CD4-positive, alpha-beta T cell treated with Interleukin-2 at 100 ng/mL for 4 hours (primary cell): Measurements from ENCODE around the gene SPECC1L.
A peak's percentile ranks its signal among the peaks of the same experiment; 100 is the strongest.
"Not testable (repeated sequence)": the region's sequence is repeated elsewhere in the genome, so short reads cannot be mapped to it uniquely, and the experiment has no call there.

Experiments used
- DNase-seq: peaks from one replicate; pipeline ENCODE4 v3.0.0-alpha.2; 2020; ENCODE audit warnings: low spot score

The SPECC1L gene

DNA sequence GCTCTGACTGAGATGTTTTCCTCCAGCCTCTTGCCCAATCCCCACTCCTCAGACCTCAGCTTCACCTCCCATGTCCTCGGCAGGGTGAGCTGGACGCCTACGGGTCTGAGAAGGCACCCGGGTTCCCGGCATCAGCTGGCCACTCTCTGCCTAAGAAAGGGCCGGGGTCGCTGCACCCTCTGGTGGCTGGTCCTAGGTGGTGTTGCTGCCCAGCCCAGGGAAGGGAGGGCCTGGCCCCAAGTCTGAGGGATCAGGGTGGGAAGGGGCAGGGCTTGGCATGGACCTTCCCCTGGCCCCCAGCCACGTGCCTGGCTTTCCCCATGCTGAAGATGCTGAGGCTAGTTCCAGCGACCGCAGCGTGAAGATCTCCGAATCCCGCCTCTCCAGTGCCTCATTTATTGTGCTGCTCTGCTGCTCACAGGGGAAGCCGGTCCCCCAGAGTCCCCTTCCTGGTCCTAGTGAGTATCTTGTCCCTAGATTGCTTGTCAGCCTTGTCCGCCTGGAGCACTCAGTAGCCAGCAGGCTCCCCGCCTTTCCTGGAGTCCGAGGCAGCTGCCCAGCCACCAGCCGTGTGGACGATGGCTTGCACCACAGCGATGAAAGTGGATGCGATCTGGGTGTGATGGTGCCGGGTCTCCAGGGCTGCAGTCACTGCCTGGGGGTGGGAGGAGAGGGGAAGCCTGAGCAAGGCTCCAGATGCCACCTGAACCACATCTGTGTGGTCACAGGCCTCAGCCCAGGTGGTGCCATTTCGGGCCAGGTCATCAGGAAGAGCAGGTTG, 22.9 kb upstream of the SPECC1L start:
- DNase-seq, result peak; percentile 20

DNA sequence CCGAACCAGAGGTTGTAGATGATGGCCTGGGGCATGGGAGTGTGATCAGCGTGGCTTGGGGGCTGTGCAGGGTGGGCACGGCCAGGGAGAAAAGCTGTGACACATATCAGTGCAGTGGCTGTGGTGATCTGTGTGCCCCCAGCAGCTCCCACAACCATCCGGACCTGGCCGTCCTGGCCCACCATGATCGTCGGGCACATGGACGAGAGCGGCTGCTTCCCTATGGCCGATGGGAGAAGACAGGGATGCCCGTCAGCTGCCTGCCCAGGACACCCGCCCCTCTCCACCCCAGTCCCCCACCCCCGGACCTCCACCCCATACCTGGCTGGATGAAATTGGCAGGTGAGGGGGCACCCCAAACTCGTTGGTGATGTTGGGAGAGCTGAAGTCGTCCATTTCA, 22.0 kb upstream of the SPECC1L start:
- not testable (repeated sequence) for DNase-seq

GRCh38 chr22:24249413-24249812, 21.2 kb upstream of the SPECC1L start:
- not testable (repeated sequence) for DNase-seq

GRCh38 chr22:24251286-24251685, 19.3 kb upstream of the SPECC1L start:
- not testable (repeated sequence) for DNase-seq

DNA sequence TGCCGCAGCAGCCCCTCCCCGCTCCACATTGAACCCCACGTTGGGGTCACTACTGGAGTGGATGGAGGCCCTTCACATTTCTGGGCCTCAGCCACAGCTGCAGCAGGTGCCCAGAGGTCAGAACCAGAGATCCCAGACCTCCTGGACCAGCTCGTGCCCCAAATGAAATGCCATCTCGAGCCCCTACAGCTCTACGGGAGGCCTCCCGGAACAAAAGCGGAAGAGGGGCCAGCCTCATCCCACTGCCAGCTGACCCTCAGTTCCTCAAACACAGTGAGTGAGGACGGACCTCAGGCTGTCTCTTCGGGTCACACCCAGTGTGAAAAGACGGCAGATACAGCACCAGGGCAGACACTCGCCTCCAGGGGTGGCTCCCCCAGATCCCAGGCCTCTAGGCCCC, 17.5 kb upstream of the SPECC1L start:
- not testable (repeated sequence) for DNase-seq

DNA sequence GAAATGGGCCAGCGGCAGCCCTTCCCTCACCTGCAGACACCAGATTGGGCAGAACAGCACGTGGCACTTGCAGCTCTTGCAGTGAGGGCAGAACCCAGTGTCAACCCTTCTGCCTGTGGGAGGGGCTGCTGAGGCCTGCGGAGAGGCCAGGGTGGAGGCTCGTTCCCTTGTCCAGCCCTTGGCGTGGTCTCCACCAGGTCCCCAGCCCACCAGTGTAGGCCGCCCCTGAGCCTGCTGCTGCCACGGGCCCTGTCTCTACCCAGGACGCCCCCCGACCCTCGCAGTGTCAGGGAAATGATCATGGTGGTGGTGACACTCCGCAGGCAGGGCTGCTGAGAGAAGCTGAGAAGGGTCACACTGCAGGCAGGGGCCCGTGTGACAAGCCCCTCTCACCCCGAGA, 14.5 kb upstream of the SPECC1L start:
- DNase-seq, result not testable (repeated sequence)

GRCh38 chr22:24256736-24257135, 13.9 kb upstream of the SPECC1L start:
- DNase-seq, result not testable (repeated sequence)

- DNase-seq, result peak; percentile 58
These were observed 11.2 kb upstream of the SPECC1L start for GRCh38 chr22:24259459-24259858.

GRCh38 chr22:24262185-24262749, 8.4 kb upstream of the SPECC1L start:
- DNase-seq, result not testable (repeated sequence)

DNA sequence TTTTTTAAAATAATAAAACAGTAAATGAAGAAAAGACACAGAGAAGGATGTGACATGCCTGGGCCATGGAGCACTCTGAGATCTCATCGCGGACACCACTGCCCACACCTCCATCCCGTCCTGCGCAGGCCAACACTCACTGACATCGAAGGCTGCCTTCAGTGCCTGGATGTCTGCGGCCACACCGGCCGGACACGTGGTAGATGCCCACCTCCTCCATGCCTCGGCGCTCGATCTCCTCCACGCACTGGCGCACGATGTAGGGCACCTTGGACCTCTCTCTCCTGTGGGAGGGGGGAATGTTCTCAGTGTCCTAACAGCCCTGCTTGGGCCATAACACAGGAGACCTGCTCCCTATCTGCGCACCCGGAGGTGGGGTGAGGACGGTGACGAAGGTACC, 7.2 kb upstream of the SPECC1L start:
- DNase-seq, result not testable (repeated sequence)

DNA sequence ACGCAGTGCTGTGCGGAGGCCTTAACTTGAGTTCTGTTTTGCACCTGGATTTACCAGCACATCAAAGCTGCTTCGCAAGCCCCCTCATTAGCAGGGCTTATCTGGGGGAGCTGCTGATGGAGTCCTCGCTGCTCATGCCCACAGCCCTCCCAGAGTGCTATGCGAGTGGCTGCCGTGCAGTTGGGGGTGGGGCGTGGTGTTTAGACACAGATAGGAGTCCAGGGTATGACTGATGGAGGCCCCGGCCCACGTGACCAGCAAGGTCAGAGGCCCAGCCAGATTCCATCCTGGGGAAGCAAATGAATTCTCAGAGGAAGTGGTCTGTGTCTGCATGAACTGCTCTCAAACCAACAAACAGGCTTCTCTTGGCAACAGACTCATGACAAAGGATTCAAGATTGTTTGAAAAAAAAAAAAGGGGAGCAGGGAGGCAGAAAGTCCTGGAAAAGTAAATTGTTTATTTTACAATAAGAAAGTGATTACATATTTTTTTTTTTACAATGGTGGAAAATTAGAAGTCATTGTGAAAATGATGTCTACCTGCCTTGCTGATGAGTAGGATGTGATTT, 6.2 kb upstream of the SPECC1L start:
- not testable (repeated sequence) for DNase-seq

DNA sequence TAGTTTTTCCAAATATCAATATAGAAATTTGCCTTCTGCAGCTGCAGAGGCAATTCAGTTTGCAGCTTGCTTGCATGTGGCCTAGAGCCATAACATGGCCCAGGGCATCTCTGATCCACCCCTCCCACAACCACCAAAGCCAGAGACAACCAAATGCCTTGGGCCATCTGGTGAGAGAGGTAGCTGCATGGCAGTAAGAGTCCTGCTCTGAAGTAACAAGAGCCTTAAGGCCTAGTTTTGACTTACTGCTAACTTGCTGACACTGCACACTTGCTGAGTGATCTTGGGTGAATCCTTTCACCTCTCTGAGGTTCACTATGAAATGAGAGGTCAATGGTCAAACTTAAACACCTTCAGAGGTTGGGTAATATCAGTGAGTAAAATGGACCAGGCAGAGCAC, 4.9 kb upstream of the SPECC1L start:
- DNase-seq, result no peak

DNA sequence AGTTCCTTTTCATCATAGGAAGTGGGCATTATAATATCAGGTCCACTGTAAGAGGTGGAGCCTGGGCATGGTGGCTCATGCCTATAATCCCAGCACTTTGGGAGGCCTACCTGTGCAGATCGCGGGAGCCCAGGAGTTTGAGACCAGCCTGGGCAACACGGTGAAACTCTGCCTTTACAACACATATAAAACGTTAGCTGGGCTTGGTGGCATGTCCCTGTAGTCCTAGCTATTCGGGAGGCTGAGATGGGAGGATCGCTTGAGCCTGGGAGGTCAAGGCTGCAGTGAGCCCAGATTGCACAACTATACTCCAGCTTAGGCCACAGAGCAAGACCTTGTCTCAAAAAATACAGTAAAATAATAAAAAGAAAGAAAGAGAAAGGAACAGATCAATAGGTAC, 4.1 kb upstream of the SPECC1L start:
- DNase-seq, result not testable (repeated sequence)

DNA sequence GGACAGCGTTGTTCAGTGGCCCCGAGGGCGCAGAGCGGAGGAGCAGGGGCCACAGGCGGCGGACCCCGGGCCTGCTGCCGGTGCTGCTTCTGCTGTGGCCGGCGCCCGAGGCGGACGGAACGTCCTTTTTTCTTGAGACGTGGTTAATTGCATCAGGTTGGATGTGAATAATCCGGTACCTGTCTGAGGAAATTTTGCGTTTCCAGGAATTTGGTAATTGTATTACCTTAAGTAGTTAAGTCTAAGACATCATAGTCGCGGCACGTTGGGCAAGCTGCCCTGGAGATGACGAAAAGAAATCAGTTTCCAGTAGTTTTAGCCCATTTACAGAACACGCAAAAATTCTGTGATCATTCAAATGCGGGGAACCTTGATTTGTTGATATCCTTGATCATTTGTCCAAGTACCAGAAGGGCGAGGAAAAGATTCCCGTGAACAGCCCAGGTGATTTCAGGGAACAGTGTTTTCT, 789 bp downstream of the SPECC1L start:
- DNase-seq, result peak; percentile 12

- DNase-seq, result not testable (repeated sequence)
These were observed 2.4 kb downstream of the SPECC1L start for GRCh38 chr22:24273031-24273430.

GRCh38 chr22:24273906-24274305, 3.3 kb downstream of the SPECC1L start:
- not testable (repeated sequence) for DNase-seq

DNA sequence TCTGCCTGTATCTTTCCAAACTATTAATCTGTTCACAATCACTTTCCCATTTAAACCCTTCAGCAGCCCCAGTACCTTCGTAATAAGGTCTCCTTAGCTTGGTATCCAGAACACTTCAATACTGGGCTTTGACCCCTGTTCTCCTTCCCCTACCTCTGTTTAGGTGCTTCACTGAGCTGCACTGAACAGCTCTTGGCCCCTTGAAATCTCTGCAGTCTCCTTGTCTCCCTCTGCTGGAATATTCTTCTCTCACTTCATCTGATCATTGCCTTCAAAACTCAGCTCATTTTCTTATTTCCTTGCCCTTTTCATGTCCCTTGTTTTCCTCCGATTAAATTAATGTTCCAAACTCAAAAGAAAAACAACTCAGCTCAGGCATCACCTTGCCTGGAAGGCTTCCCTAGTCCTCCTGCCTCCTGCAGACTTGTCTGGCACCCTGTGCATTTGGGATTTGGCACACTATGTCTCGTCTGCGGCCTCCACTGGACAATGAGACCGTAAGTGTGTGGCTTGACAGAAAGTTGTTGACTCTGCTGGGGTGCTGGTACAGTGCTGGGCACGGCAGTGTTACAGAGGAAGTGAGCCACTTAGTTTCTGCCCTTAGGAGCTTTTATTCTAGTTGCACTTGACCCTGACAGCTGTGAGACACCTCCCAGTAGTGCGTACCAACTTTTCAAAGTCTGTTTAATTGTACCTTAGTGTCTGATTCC, 4.2 kb downstream of the SPECC1L start:
- not testable (repeated sequence) for DNase-seq

- not testable (repeated sequence) for DNase-seq
These were observed 9.7 kb downstream of the SPECC1L start for GRCh38 chr22:24280363-24280762.

DNA sequence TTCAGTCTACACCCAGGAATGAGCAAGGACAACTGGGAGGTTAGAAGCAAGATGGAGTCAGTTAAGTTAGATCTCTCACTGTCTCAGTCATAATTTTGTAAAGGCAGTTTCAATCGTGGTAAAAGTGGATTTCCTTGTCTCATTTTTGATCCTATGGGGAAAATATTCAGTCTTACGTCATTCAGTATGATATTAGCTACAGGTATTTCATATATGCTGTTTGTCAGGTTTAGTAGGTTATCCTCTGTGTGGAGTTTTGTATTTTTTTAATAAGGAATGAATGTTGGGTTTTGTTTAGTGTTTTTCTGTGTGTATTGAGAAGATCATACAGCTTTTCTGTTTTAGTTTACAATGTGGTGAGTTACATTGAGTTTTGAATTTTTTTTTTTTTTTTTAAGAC, 11.8 kb downstream of the SPECC1L start:
- no peak for DNase-seq

- DNase-seq, result peak; percentile 16
These were observed 14.1 kb downstream of the SPECC1L start for GRCh38 chr22:24284747-24285203.

- DNase-seq, result peak; percentile 31
These were observed 14.6 kb downstream of the SPECC1L start for GRCh38 chr22:24285245-24285644.

GRCh38 chr22:24287212-24287611, 16.6 kb downstream of the SPECC1L start:
- not testable (repeated sequence) for DNase-seq
